Measurements from ENCODE around the gene OR2T1. TPM values are rescaled to one million over a fixed set of nuclear protein-coding genes. Genes with fewer than 3 reads are reported as not detected.
"Not testable (repeated sequence)": the region's sequence is repeated elsewhere in the genome, so short reads cannot be mapped to it uniquely, and the experiment has no call there.

Gene OR2T1
- total and polyA plus RNA-seq, 5 donors: not detected

GRCh38 chr1:248438668-248439067 is 35.8 kb downstream of the OR2T1 start:
- H3K27me3 ChIP-seq (ENCODE audit: control insufficient read depth, insufficient read depth); H3K4me1 ChIP-seq (ENCODE audit: control insufficient read depth, insufficient read depth, low read length); H3K4me3 ChIP-seq (ENCODE audit: low read length); ATAC-seq; DNase-seq; intact Hi-C loops (cut with DNase I); H3K27ac ChIP-seq (ENCODE audit: low read length); H3K9me3 ChIP-seq (ENCODE audit: control insufficient read depth, low read length): not testable (repeated sequence)
- 45% methylated on average over 1 of the region's 1 CpG for WGBS

- DNase-seq; ATAC-seq; H3K4me3 ChIP-seq (ENCODE audit: low read length); H3K4me1 ChIP-seq (ENCODE audit: control insufficient read depth, insufficient read depth, low read length); H3K9me3 ChIP-seq (ENCODE audit: control insufficient read depth, low read length); H3K27me3 ChIP-seq (ENCODE audit: control insufficient read depth, insufficient read depth); intact Hi-C loops (cut with DNase I); H3K27ac ChIP-seq (ENCODE audit: low read length): not testable (repeated sequence)
- WGBS: 48% methylated on average over 5 of the region's 5 CpGs
Observed at GRCh38 chr1:248439283-248439682, 36.4 kb downstream of the OR2T1 start.

GRCh38 chr1:248442500-248443277 is 39.8 kb downstream of the OR2T1 start:
- intact Hi-C loops (cut with DNase I); H3K27me3 ChIP-seq (ENCODE audit: control insufficient read depth, insufficient read depth); H3K9me3 ChIP-seq (ENCODE audit: control insufficient read depth, low read length); H3K4me1 ChIP-seq (ENCODE audit: control insufficient read depth, insufficient read depth, low read length); DNase-seq; ATAC-seq; H3K27ac ChIP-seq (ENCODE audit: low read length); H3K4me3 ChIP-seq (ENCODE audit: low read length): not testable (repeated sequence)
- 53% methylated on average over 1 of the region's 2 CpGs for WGBS

- H3K9me3 ChIP-seq (ENCODE audit: control insufficient read depth, low read length); intact Hi-C loops (cut with DNase I); ATAC-seq; H3K4me3 ChIP-seq (ENCODE audit: low read length); H3K4me1 ChIP-seq (ENCODE audit: control insufficient read depth, insufficient read depth, low read length); DNase-seq; H3K27me3 ChIP-seq (ENCODE audit: control insufficient read depth, insufficient read depth); H3K27ac ChIP-seq (ENCODE audit: low read length): not testable (repeated sequence)
- WGBS: 76% methylated on average over 4 of the region's 4 CpGs
Observed at GRCh38 chr1:248444603-248445002, 41.8 kb downstream of the OR2T1 start.

GRCh38 chr1:248445399-248445798 is 42.6 kb downstream of the OR2T1 start, which contains the start of gene OR2T2:
Gene OR2T2 (plus strand): TSS chr1:248445637. CDS start chr1:248452798, 7,161 bp downstream.
- intact Hi-C loops (cut with DNase I); H3K4me1 ChIP-seq (ENCODE audit: control insufficient read depth, insufficient read depth, low read length); H3K9me3 ChIP-seq (ENCODE audit: control insufficient read depth, low read length); H3K27me3 ChIP-seq (ENCODE audit: control insufficient read depth, insufficient read depth); ATAC-seq; H3K4me3 ChIP-seq (ENCODE audit: low read length); H3K27ac ChIP-seq (ENCODE audit: low read length); DNase-seq: not testable (repeated sequence)
- WGBS: no CpG with 5 or more reads among the region's 2 CpGs

GRCh38 chr1:248448409-248449074 is 45.7 kb downstream of the OR2T1 start:
- H3K27me3 ChIP-seq (ENCODE audit: control insufficient read depth, insufficient read depth); intact Hi-C loops (cut with DNase I); H3K4me3 ChIP-seq (ENCODE audit: low read length); H3K9me3 ChIP-seq (ENCODE audit: control insufficient read depth, low read length); H3K27ac ChIP-seq (ENCODE audit: low read length); DNase-seq; ATAC-seq; H3K4me1 ChIP-seq (ENCODE audit: control insufficient read depth, insufficient read depth, low read length): not testable (repeated sequence)
- no CpG with 5 or more reads among the region's 4 CpGs for WGBS

- H3K4me3 ChIP-seq (ENCODE audit: low read length); ATAC-seq; H3K4me1 ChIP-seq (ENCODE audit: control insufficient read depth, insufficient read depth, low read length); DNase-seq; H3K9me3 ChIP-seq (ENCODE audit: control insufficient read depth, low read length); H3K27ac ChIP-seq (ENCODE audit: low read length); H3K27me3 ChIP-seq (ENCODE audit: control insufficient read depth, insufficient read depth); intact Hi-C loops (cut with DNase I): not testable (repeated sequence)
- 81% methylated on average over 5 of the region's 6 CpGs for WGBS
Observed at GRCh38 chr1:248449821-248450465, 47.1 kb downstream of the OR2T1 start.

GRCh38 chr1:248450466-248451145 is 47.8 kb downstream of the OR2T1 start:
- intact Hi-C loops (cut with DNase I); H3K27me3 ChIP-seq (ENCODE audit: control insufficient read depth, insufficient read depth); H3K27ac ChIP-seq (ENCODE audit: low read length); H3K9me3 ChIP-seq (ENCODE audit: control insufficient read depth, low read length); H3K4me3 ChIP-seq (ENCODE audit: low read length); H3K4me1 ChIP-seq (ENCODE audit: control insufficient read depth, insufficient read depth, low read length); ATAC-seq; DNase-seq: not testable (repeated sequence)
- 32% methylated on average over 2 of the region's 5 CpGs for WGBS

GRCh38 chr1:248453619-248454018 is 50.8 kb downstream of the OR2T1 start:
- DNase-seq; ATAC-seq; intact Hi-C loops (cut with DNase I); H3K4me1 ChIP-seq (ENCODE audit: control insufficient read depth, insufficient read depth, low read length); H3K27ac ChIP-seq (ENCODE audit: low read length); H3K9me3 ChIP-seq (ENCODE audit: control insufficient read depth, low read length); H3K27me3 ChIP-seq (ENCODE audit: control insufficient read depth, insufficient read depth); H3K4me3 ChIP-seq (ENCODE audit: low read length): not testable (repeated sequence)
- 87% methylated on average over 7 of the region's 7 CpGs for WGBS

GRCh38 chr1:248455045-248455444 is 52.2 kb downstream of the OR2T1 start:
- H3K4me1 ChIP-seq (ENCODE audit: control insufficient read depth, insufficient read depth, low read length); H3K27ac ChIP-seq (ENCODE audit: low read length); ATAC-seq; intact Hi-C loops (cut with DNase I); H3K27me3 ChIP-seq (ENCODE audit: control insufficient read depth, insufficient read depth); H3K9me3 ChIP-seq (ENCODE audit: control insufficient read depth, low read length); H3K4me3 ChIP-seq (ENCODE audit: low read length); DNase-seq: not testable (repeated sequence)
- WGBS: 65% methylated on average over 1 of the region's 4 CpGs

Measured in right cardiac atrium (tissue), 5 donors.